HepG2 (cell line): ENCODE data around the gene PRSS33. TPM values are rescaled to one million over a fixed set of nuclear protein-coding genes. Genes with fewer than 3 reads are reported as not detected.

Source experiments
- ADNP ChIP-seq: sonication (generic); formaldehyde crosslinking; IDR thresholded peaks from 2 replicates; pipeline ENCODE4 v1.4.0; 2020; ENCODE audit warnings: missing genetic modification reagents
- CSRNP1 ChIP-seq: sonication (generic); formaldehyde crosslinking; IDR thresholded peaks from 2 replicates; pipeline ENCODE4 v1.8.1; 2023; ENCODE audit warnings: mild to moderate bottlenecking, missing genetic modification reagents
- FIP1L1 ChIP-seq: fragments of 200-400 bp; formaldehyde crosslinking; IDR thresholded peaks from 2 replicates; pipeline ENCODE4 v1.6.1; 2018; ENCODE audit warnings: low read depth, mild to moderate bottlenecking, low read length, moderate library complexity, borderline replicate concordance; ENCODE audit not compliant: insufficient read depth
- JUND ChIP-seq: sonication (generic); formaldehyde crosslinking; IDR thresholded peaks from 2 replicates; pipeline ENCODE4 v1.8.0; 2022; ENCODE audit warnings: mild to moderate bottlenecking, missing genetic modification reagents
- KLF13 ChIP-seq: sonication (generic); formaldehyde crosslinking; IDR thresholded peaks from 2 replicates; pipeline ENCODE4 v1.4.0; 2020; ENCODE audit warnings: mild to moderate bottlenecking, missing genetic modification reagents
- REST ChIP-seq, 2 experiments: IDR thresholded peaks; 2 replicates each; pipeline ENCODE4 v1.6.1; 2011 to 2012; ENCODE audit warnings: low read length in 2 of 2, borderline replicate concordance in 1 of 2, low read depth in 1 of 2, mild to moderate bottlenecking in 1 of 2, moderate library complexity in 1 of 2
- SALL1 ChIP-seq: sonication (generic); formaldehyde crosslinking; IDR thresholded peaks from 2 replicates; pipeline ENCODE4 v1.8.0; 2022; ENCODE audit warnings: mild to moderate bottlenecking, missing genetic modification reagents
- SKI ChIP-seq: fragments of 450-650 bp; IDR thresholded peaks from one replicate; pipeline ENCODE4 v1.6.1; 2018; ENCODE audit warnings: mild to moderate bottlenecking; ENCODE audit not compliant: partially characterized antibody
- ZBTB37 ChIP-seq: sonication (generic); formaldehyde crosslinking; IDR thresholded peaks from 2 replicates; pipeline ENCODE4 v1.4.0; 2020; ENCODE audit warnings: mild to moderate bottlenecking, missing genetic modification reagents
- ZFP1 ChIP-seq: IDR thresholded peaks from 2 replicates; pipeline ENCODE4 v1.6.1; 2016
- ZNF407 ChIP-seq: sonication (generic); formaldehyde crosslinking; IDR thresholded peaks from one replicate; pipeline ENCODE4 v1.5.1; 2020; ENCODE audit warnings: mild to moderate bottlenecking, missing genetic modification reagents; ENCODE audit errors: not compliant biosample characterization
- ZNF704 ChIP-seq: sonication (generic); formaldehyde crosslinking; IDR thresholded peaks from 2 replicates; pipeline ENCODE4 v1.8.1; 2023; ENCODE audit warnings: mild to moderate bottlenecking, inconsistent platforms, moderate library complexity, missing genetic modification reagents, borderline replicate concordance
- ZNF792 ChIP-seq: IDR thresholded peaks from 2 replicates; pipeline ENCODE4 v1.6.1; 2016
- polyA plus RNA-seq, 8 experiments: library from polyadenylated mRNA; depleted of rRNA in 3 of 8; stranded (reverse) in 7 of 8; unstranded in 1 of 8; fragments of >200 nt; fragmentation: Illumina TruSeq in 4 of 8; extraction: Trizol in 4 of 8; gene quantifications; 2 replicates each; pipeline versions ENCODE4 v1.2.1 to v1.2.3, GENCODE V29; 2011 to 2016; ENCODE audit warnings: low read depth in 4 of 8, missing spikeins in 1 of 8, mixed read lengths in 1 of 8; ENCODE audit not compliant: insufficient read depth in 1 of 8
- total RNA-seq, 5 experiments: library from RNA; depleted of rRNA; stranded (reverse); fragments of >200 nt; fragmentation: Illumina TruSeq; extraction: Trizol; gene quantifications; 2 replicates each; pipeline ENCODE4 v1.2.3, GENCODE V29; 2016; ENCODE audit warnings: low read depth in 1 of 5

PRSS33 gene
- total and polyA plus RNA-seq, 2 of the 13 experiments (the other 11 are each of a cell fraction or from before 2014, with no cell fraction given) = not detected

- TF ChIP-seq ZNF407 (CRISPR knock-in tag) = no peak
- TF ChIP-seq FIP1L1 = no peak
- TF ChIP-seq REST (IDR thresholded peaks at IDR 0.05; ENCODE audit: borderline replicate concordance in 1 of 2, low read depth in 1 of 2, low read length in 2 of 2) = no peak
- no peak for TF ChIP-seq ZNF792 (CRISPR knock-in tag)
- no peak for TF ChIP-seq KLF13 (CRISPR knock-in tag)
- no peak for TF ChIP-seq JUND (CRISPR knock-in tag)
- TF ChIP-seq ZNF704 (CRISPR knock-in tag) = no peak
- TF ChIP-seq ZFP1 (CRISPR knock-in tag) = no peak
- no peak for TF ChIP-seq ADNP (CRISPR knock-in tag)
- TF ChIP-seq SKI = no peak
- TF ChIP-seq SALL1 = no peak
- TF ChIP-seq ZBTB37 (CRISPR knock-in tag) = no peak
- TF ChIP-seq CSRNP1 (CRISPR knock-in tag) = no peak
Observed at GRCh38 chr16:2751577-2752034, 35.8 kb downstream of the PRSS33 start (continued).
